NT2/D1 (cell line): ENCODE measurements around the gene MFAP2.

Experiments
- DNase-seq: peaks from one replicate; pipeline ENCODE4 v3.0.0-alpha.2; 2011; ENCODE audit warnings: low read depth, low spot score
- H3K27me3 ChIP-seq: 2 replicates; pipeline ENCODE4 v1.6.0; 2011; ENCODE audit warnings: mild to moderate bottlenecking; ENCODE audit not compliant: insufficient read length, insufficient read depth
- H3K36me3 ChIP-seq: 2 replicates; pipeline ENCODE4 v1.6.1; 2011; ENCODE audit warnings: mild to moderate bottlenecking, low read length, mixed read lengths; ENCODE audit not compliant: insufficient read depth, insufficient read length
- H3K4me1 ChIP-seq: 2 replicates; pipeline ENCODE4 v1.5.1; 2011; ENCODE audit not compliant: insufficient read depth, insufficient read length
- H3K4me3 ChIP-seq: 2 replicates; pipeline ENCODE4 v1.5.1; 2011; ENCODE audit warnings: low read depth; ENCODE audit not compliant: insufficient read length
- H3K9ac ChIP-seq: 2 replicates; pipeline ENCODE4 v1.6.0; 2011; ENCODE audit warnings: low read depth; ENCODE audit not compliant: insufficient read length
- H3K9me3 ChIP-seq: 2 replicates; pipeline ENCODE4 v1.5.1; 2011; ENCODE audit warnings: mild to moderate bottlenecking, low read length; ENCODE audit not compliant: insufficient read depth
- SUZ12 ChIP-seq: IDR thresholded peaks from 2 replicates; pipeline ENCODE4 v1.6.1; 2011; ENCODE audit not compliant: insufficient read length, insufficient read depth; ENCODE audit errors: extremely low read depth
- YY1 ChIP-seq: IDR thresholded peaks from 2 replicates; pipeline ENCODE4 v1.6.1; 2011; ENCODE audit not compliant: insufficient read length, insufficient read depth
- ZNF274 ChIP-seq: IDR thresholded peaks from 2 replicates; pipeline ENCODE4 v1.6.1; 2011; ENCODE audit warnings: mild to moderate bottlenecking, low read depth, low read length

MFAP2 gene

DNA sequence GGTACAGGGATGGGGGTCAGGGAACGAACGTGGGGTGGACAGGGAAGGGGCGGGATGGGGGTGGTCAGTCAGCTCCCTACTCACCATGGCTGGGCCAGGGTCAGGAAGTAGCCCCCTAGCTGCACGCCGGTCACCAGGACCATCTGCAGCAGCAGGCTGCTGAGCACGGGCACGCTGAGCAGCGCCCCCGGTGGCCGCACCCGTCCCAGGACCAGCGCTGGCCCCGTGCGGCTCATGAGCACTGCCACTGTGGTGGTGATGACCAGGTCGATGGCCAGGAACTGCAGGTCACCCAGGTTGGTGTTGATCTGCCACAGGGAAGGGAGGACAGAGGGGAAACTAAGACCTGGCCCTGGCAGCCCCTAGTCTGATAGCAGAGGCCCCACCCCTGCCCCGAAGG, 6.5 kb upstream of the MFAP2 start:
- H3K27me3 ChIP-seq: no peaks in the 10 kb centered on the region
- H3K9ac ChIP-seq: no peak overlapping the region
- no peaks in the 10 kb centered on the region for H3K9me3 ChIP-seq
- H3K36me3 ChIP-seq: peaks cover 48% of the 10 kb centered on the region
- peaks cover 4% of the 10 kb centered on the region for H3K4me1 ChIP-seq
- TF ChIP-seq ZNF274 (no peak), YY1 (no peak), SUZ12 (no peak)
- no peak for DNase-seq
- no peak overlapping the region for H3K4me3 ChIP-seq

DNA sequence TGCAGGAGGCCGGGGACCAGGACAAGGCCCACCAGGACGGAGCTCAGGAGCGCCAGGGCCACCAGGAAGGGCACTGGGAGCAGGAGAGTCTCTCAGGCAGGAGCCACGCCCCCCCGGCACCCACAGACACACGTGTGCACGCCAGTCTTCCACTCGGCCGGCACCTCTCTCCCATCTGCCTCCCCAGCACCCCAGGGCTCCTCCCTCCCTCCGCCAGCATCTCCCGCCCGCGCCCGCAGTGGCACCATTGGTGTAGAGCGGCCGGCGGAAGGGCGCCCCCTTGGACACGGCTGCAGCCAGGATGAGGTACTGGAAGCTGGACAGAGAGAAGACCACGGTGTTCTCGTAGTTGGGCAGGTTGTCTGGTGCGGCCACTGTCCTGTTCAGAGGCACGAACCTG, 6.1 kb upstream of the MFAP2 start:
- TF ChIP-seq YY1: no peak
- no peak for TF ChIP-seq ZNF274
- no peak for TF ChIP-seq SUZ12
- Histone ChIP-seq H3K4me1 (peaks cover 4% of the 10 kb centered on the region), H3K27me3 (no peaks in the 10 kb centered on the region), H3K4me3 (no peak overlapping the region), H3K36me3 (peaks cover 44% of the 10 kb centered on the region), H3K9ac (no peak overlapping the region), H3K9me3 (no peaks in the 10 kb centered on the region)
- no peak for DNase-seq

GRCh38 chr1:16986113-16986512, 5.7 kb upstream of the MFAP2 start:
- no peak overlapping the region for H3K9ac ChIP-seq
- TF ChIP-seq YY1: no peak
- no peak for TF ChIP-seq ZNF274
- no peak for TF ChIP-seq SUZ12
- H3K4me3 ChIP-seq: no peak overlapping the region

DNA sequence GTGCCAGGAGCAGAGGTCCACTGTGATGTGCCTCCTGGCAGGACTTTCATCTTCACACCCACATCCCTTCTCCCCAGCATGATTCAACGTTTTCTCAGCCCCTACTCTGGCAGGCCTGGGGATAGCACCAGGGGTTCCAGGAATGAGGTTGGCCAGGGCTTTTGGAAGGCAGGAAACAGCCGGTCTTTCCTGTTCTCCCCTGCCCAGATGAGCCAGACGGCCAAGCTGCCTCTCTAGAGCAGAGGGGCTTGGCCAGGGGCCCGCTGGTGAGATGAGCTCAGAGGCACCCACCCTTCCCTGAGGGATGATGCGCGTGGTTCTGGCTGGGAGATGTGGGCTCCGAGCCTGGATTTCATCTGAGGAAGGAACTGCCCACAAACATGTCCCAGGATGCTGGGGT, 4.3 kb upstream of the MFAP2 start:
- Histone ChIP-seq H3K27me3 (no peaks in the 10 kb centered on the region), H3K9ac (no peak overlapping the region), H3K4me3 (no peak overlapping the region), H3K4me1 (peaks cover 11% of the 10 kb centered on the region), H3K36me3 (peaks cover 32% of the 10 kb centered on the region), H3K9me3 (no peaks in the 10 kb centered on the region)
- no peak for DNase-seq
- no peak for TF ChIP-seq YY1
- no peak for TF ChIP-seq SUZ12
- TF ChIP-seq ZNF274: no peak

More at GRCh38 chr1:16986113-16986512, 5.7 kb upstream of the MFAP2 start:
- Histone ChIP-seq H3K9me3 (no peaks in the 10 kb centered on the region), H3K27me3 (no peaks in the 10 kb centered on the region), H3K36me3 (peaks cover 40% of the 10 kb centered on the region), H3K4me1 (peaks cover 8% of the 10 kb centered on the region)
- DNase-seq: no peak

GRCh38 chr1:16983649-16984048, 3.2 kb upstream of the MFAP2 start:
- H3K4me1 ChIP-seq: peaks cover 15% of the 10 kb centered on the region
- no peak overlapping the region for H3K4me3 ChIP-seq
- no peaks in the 10 kb centered on the region for H3K9me3 ChIP-seq
- peaks cover 27% of the 10 kb centered on the region for H3K36me3 ChIP-seq
- no peaks in the 10 kb centered on the region for H3K27me3 ChIP-seq
- no peak for TF ChIP-seq SUZ12
- TF ChIP-seq YY1: no peak
- no peak for TF ChIP-seq ZNF274
- no peak overlapping the region for H3K9ac ChIP-seq
- no peak for DNase-seq

DNA sequence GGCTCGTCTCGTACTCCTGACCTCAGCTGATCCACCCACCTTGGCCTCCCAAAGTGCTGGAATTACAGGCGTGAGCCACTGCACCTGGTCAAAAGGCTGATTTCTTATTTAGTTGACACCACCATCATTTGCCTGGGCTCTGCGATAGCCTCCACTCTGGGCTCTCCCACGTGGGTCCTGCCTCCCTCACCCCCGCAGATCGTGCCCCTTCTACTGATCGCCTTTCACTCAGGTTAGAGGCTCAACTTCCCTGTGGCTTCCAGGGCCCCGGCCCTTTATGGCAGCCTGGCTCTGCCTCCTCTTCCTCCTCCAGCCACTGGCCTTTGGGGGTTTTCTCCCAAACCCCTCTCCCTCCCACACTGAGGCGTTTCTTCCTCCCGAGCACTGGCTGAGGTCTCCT, 2.5 kb upstream of the MFAP2 start:
- Histone ChIP-seq H3K27me3 (no peaks in the 10 kb centered on the region), H3K9me3 (no peaks in the 10 kb centered on the region), H3K36me3 (peaks cover 28% of the 10 kb centered on the region), H3K9ac (no peak overlapping the region), H3K4me3 (no peak overlapping the region), H3K4me1 (peaks cover 19% of the 10 kb centered on the region)
- TF ChIP-seq ZNF274: no peak
- TF ChIP-seq YY1: no peak
- TF ChIP-seq SUZ12: no peak
- no peak for DNase-seq

- H3K4me3 ChIP-seq: no peak overlapping the region
These were observed 939 bp upstream of the MFAP2 start for GRCh38 chr1:16981269-16981849.

More at GRCh38 chr1:16981269-16981849, 939 bp upstream of the MFAP2 start:
- Histone ChIP-seq H3K36me3 (peaks cover 29% of the 10 kb centered on the region), H3K9ac (no peak overlapping the region), H3K9me3 (no peaks in the 10 kb centered on the region), H3K4me1 (peaks cover 18% of the 10 kb centered on the region), H3K27me3 (no peaks in the 10 kb centered on the region)
- TF ChIP-seq YY1 (no peak), ZNF274 (no peak), SUZ12 (no peak)
- DNase-seq: no peak
